ENCODE results near the gene PPP1R15B. TPM values are rescaled to one million over a fixed set of nuclear protein-coding genes. Genes with fewer than 3 reads are reported as not detected.

PPP1R15B gene
- total RNA-seq, 1 experiment from 2014 or later = 52.5 TPM

- Histone ChIP-seq H3K4me1 (ENCODE audit: insufficient read depth, low read length, poor library complexity, severe bottlenecking) (peaks cover 21% of the 10 kb centered on the region), H3K27ac (ENCODE audit: low read depth, low read length, poor library complexity, severe bottlenecking) (no peak overlapping the region), H3K4me3 (ENCODE audit: low read depth, low read length, poor library complexity, severe bottlenecking) (no peak overlapping the region), H3K36me3 (ENCODE audit: insufficient read depth, low read length, poor library complexity, severe bottlenecking) (peaks cover 16% of the 10 kb centered on the region), H3K27me3 (replicated peaks; ENCODE audit: insufficient read depth, low read depth, low read length, poor library complexity) (no peaks in the 10 kb centered on the region), H3K9me3 (ENCODE audit: low read depth, low read length, poor library complexity, severe bottlenecking) (no peaks in the 10 kb centered on the region)
- POLR2A ChIA-PET (ENCODE audit: low non-redundant PET) = no interaction called here
- intact Hi-C loops (cut with micrococcal nuclease; ENCODE audit: unreplicated experiment) = loop anchor here (1.0 kb wide), 1 partner anchor 72 kb away; no protein-coding TSS in a partner anchor
- CTCF ChIA-PET = interaction anchor here (0.5 to 2.1 kb wide), 22 partner anchors 8 to 572 kb away, joined by 3 to 21 read pairs (median 3); partner anchors contain the start of gene PIK3C2B
- TF ChIP-seq CTCF (conservative IDR thresholded peaks at IDR 0.05; ENCODE audit: low read depth, low read length) (peak; percentile 97), EZH2 (IDR thresholded peaks at IDR 0.05; ENCODE audit: borderline replicate concordance, low read depth, low read length, poor library complexity, severe bottlenecking) (no peak)
- BruUV-seq (replicated peaks) = no TSS peak
- DNase-seq (ENCODE audit: low spot score) = peak; percentile 79
Measured at GRCh38 chr1:204431310-204432184, 19.9 kb upstream of the PPP1R15B start.

GRCh38 chr1:204429746-204430145 is 18.1 kb upstream of the PPP1R15B start:
- H3K9me3 ChIP-seq (ENCODE audit: low read depth, low read length, poor library complexity, severe bottlenecking) = no peaks in the 10 kb centered on the region
- H3K4me1 ChIP-seq (ENCODE audit: insufficient read depth, low read length, poor library complexity, severe bottlenecking) = peaks cover 4% of the 10 kb centered on the region
- peaks cover 16% of the 10 kb centered on the region for H3K36me3 ChIP-seq (ENCODE audit: insufficient read depth, low read length, poor library complexity, severe bottlenecking)
- DNase-seq (ENCODE audit: low spot score) = no peak
- no TSS peak for BruUV-seq (replicated peaks)
- ChIA-PET CTCF (interaction anchor here (1.9 to 2.1 kb wide), 2 partner anchors 13 to 73 kb away, joined by 9 to 21 read pairs; no protein-coding TSS in a partner anchor), POLR2A (ENCODE audit: low non-redundant PET) (no interaction called here)
- H3K27me3 ChIP-seq (replicated peaks; ENCODE audit: insufficient read depth, low read depth, low read length, poor library complexity) = no peaks in the 10 kb centered on the region
- TF ChIP-seq CTCF (conservative IDR thresholded peaks at IDR 0.05; ENCODE audit: low read depth, low read length) (no peak), EZH2 (IDR thresholded peaks at IDR 0.05; ENCODE audit: borderline replicate concordance, low read depth, low read length, poor library complexity, severe bottlenecking) (no peak)
- H3K27ac ChIP-seq (ENCODE audit: low read depth, low read length, poor library complexity, severe bottlenecking) = no peak overlapping the region
- no peak overlapping the region for H3K4me3 ChIP-seq (ENCODE audit: low read depth, low read length, poor library complexity, severe bottlenecking)
- intact Hi-C loops (cut with micrococcal nuclease; ENCODE audit: unreplicated experiment) = no loop called here

- POLR2A ChIA-PET (ENCODE audit: low non-redundant PET) = no interaction called here
- no peaks in the 10 kb centered on the region for H3K27me3 ChIP-seq (replicated peaks; ENCODE audit: insufficient read depth, low read depth, low read length, poor library complexity)
- CTCF ChIA-PET = interaction anchor here (0.6 kb wide), 1 partner anchor 365 kb away, joined by 5 read pairs; no protein-coding TSS in a partner anchor
- H3K4me1 ChIP-seq (ENCODE audit: insufficient read depth, low read length, poor library complexity, severe bottlenecking) = no peaks in the 10 kb centered on the region
- no peak for DNase-seq (ENCODE audit: low spot score)
- TF ChIP-seq CTCF (conservative IDR thresholded peaks at IDR 0.05; ENCODE audit: low read depth, low read length) (no peak), EZH2 (IDR thresholded peaks at IDR 0.05; ENCODE audit: borderline replicate concordance, low read depth, low read length, poor library complexity, severe bottlenecking) (no peak)
- no TSS peak for BruUV-seq (replicated peaks)
- H3K4me3 ChIP-seq (ENCODE audit: low read depth, low read length, poor library complexity, severe bottlenecking) = no peak overlapping the region
- no peak overlapping the region for H3K27ac ChIP-seq (ENCODE audit: low read depth, low read length, poor library complexity, severe bottlenecking)
- H3K9me3 ChIP-seq (ENCODE audit: low read depth, low read length, poor library complexity, severe bottlenecking) = no peaks in the 10 kb centered on the region
- H3K36me3 ChIP-seq (ENCODE audit: insufficient read depth, low read length, poor library complexity, severe bottlenecking) = peaks cover 11% of the 10 kb centered on the region
- intact Hi-C loops (cut with micrococcal nuclease; ENCODE audit: unreplicated experiment) = no loop called here
Measured at GRCh38 chr1:204426971-204427701, 15.5 kb upstream of the PPP1R15B start.

Measured in A673 (cell line).